Psoas muscle (tissue), 8 donors: ENCODE measurements around the gene MIB2. TPM values are rescaled to one million over a fixed set of nuclear protein-coding genes. Genes with fewer than 3 reads are reported as not detected.

Source experiments
- ATAC-seq, 4 donors: fragments of 200-7000 bp; cut with Tn5 transposase; one replicate each; pipeline ENCODE4 v1.9.1; 2020; ENCODE audit warnings: moderate library complexity in 3 of 4, mild to moderate bottlenecking in 2 of 4
- DNase-seq, 2 donors: peaks; one replicate each; pipeline ENCODE4 v3.0.0-alpha.2; 2020
- H3K27ac ChIP-seq: fragments of 200-600 bp; one replicate; pipeline ENCODE4 v1.8.0; 2022
- H3K27me3 ChIP-seq, 3 donors: fragments of 200-600 bp in 1 of 3; one replicate each; pipeline versions ENCODE4 v1.6.1 to v1.8.0; 2013 to 2022; ENCODE audit warnings: low read length in 2 of 3, mild to moderate bottlenecking in 2 of 3, moderate library complexity in 1 of 3; ENCODE audit not compliant: insufficient read depth in 3 of 3
- H3K36me3 ChIP-seq, 2 donors: fragments of 200-600 bp in 1 of 2; one replicate each; pipeline versions ENCODE4 v1.6.1 to v1.8.0; 2013 to 2022; ENCODE audit warnings: low read depth in 1 of 2, mild to moderate bottlenecking in 1 of 2, moderate library complexity in 1 of 2; ENCODE audit not compliant: insufficient read depth in 1 of 2
- H3K4me1 ChIP-seq: fragments of 200-600 bp; one replicate; pipeline ENCODE4 v1.8.0; 2022
- H3K4me3 ChIP-seq: fragments of 200-600 bp; one replicate; pipeline ENCODE4 v1.8.0; 2022; ENCODE audit warnings: mild to moderate bottlenecking
- H3K9me3 ChIP-seq: fragments of 200-600 bp; one replicate; pipeline ENCODE4 v1.8.0; 2022
- WGBS, 3 donors: extraction: QIAGEN DNeasy Blood & Tissue Kit; methylation state at CpG; one replicate each; pipeline versions ENCODE4 v1.1.6 to v1.1.7; 2013; 5-methylcytosine and 5-hydroxymethylcytosine counted together
- intact Hi-C, 2 donors: fragments of 100-400 bp; cut with DNase I; formaldehyde crosslinking; loops; one replicate each; pipeline versions ENCODE4 v1.11.0 to v1.14.2; 2022
- polyA plus RNA-seq, 3 donors: library from polyadenylated mRNA; stranded (reverse); fragments of 200-250 nt; gene quantifications; one replicate each; pipeline ENCODE4 v1.2.3, GENCODE V29; 2013
- total RNA-seq, 4 donors: library from RNA; stranded (reverse); fragmentation: NEBNext Ultra II Directional in 2 of 4; extraction: Animal tissue kit (Norgen Biotek cat#: 25700) in 2 of 4; gene quantifications; one replicate each; pipeline versions ENCODE4 v1.2.1 to v1.2.4, GENCODE V29; 2021 to 2023
- TF ChIP-seq, protein P1 (sequence below): fragments of 200-600 bp; IDR thresholded peaks from one replicate; pipeline ENCODE4 v1.8.0; 2022; ENCODE audit warnings: antibody characterized with exemption
- donor health status: healthy with polysubstance abuse.
- donor health status: DM: no; HTN: no; CAD: no; lungs with moderate emphysema.
- donor health status: Bipolar disorder and iron deficiency.
- donor health status: healthy.
- donor health status: DM: yes; HTN: yes; CAD: no.
- donor health status: DM: no; HTN: no; CAD: no.
- donor health status: DM: no; HTN: no; CAD: no.
- donor health status: DM: yes; HTN: yes; CAD: no.

Gene MIB2
- total and polyA plus RNA-seq, 7 donors: 41.8 to 106 (median 78.7) TPM

DNA sequence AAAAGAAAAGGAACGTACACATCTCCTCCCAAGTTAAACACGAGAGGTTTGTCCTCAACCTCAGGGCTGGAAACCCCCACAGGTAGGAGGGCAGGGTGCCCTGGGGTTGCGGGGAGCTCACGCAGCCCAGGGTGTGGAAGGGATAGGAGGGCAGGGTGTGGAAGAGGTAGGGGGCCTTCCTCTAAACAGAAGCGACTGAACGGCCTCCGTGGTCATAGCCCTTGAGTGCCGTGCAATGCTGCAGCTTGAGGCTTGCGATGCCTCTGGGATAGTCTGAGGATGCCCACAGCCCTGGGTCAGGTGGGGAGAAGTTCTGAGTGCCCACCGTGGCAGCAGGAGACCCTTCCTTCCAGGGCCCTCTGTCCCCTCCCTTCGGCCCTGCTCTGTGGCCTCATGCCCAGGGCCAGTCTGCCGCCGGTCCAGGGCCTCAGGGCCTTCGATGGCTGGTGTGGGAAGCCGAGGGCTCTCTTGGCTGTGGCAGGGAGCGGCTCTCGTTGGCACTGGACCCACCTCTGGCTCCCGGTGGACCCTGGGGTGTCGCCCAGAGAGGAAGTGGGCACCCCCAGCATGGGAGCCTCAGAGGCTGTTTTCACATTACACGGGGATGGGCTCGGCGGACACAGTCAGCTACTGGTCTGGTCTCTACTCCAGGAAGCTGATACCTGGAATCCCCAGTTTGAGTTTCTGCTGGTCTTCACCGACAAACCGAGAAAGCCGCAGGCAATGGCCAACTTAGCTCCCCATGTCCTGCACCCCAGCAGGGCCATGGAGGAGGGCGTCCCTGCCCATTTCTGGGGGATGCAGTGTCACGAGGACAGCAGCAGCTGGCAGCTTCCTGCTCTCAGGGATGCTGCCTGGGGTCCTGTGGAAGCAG, 49.9 kb downstream of the MIB2 start:
- ATAC-seq (no peak), DNase-seq (no peak)
- TF ChIP-seq, protein P1, sequence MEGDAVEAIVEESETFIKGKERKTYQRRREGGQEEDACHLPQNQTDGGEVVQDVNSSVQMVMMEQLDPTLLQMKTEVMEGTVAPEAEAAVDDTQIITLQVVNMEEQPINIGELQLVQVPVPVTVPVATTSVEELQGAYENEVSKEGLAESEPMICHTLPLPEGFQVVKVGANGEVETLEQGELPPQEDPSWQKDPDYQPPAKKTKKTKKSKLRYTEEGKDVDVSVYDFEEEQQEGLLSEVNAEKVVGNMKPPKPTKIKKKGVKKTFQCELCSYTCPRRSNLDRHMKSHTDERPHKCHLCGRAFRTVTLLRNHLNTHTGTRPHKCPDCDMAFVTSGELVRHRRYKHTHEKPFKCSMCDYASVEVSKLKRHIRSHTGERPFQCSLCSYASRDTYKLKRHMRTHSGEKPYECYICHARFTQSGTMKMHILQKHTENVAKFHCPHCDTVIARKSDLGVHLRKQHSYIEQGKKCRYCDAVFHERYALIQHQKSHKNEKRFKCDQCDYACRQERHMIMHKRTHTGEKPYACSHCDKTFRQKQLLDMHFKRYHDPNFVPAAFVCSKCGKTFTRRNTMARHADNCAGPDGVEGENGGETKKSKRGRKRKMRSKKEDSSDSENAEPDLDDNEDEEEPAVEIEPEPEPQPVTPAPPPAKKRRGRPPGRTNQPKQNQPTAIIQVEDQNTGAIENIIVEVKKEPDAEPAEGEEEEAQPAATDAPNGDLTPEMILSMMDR: no peak
- WGBS, 3 donors: 81 to 92% (median 86%) methylated on average over 26 to 27 of the region's 27 CpGs
- H3K27ac ChIP-seq: no peak overlapping the region
- no peak overlapping the region for H3K4me3 ChIP-seq
- H3K9me3 ChIP-seq: no peaks in the 10 kb centered on the region
- H3K4me1 ChIP-seq: peaks cover 15% of the 10 kb centered on the region
- H3K27me3 ChIP-seq: no peaks in the 10 kb centered on the region
- intact Hi-C loops: loop anchor here in 1 of 2 donors (1.0 kb wide), 1 partner anchor 64 kb away; no protein-coding TSS in a partner anchor
- peaks cover 2 to 52% of the 10 kb centered on the region in 2 donors for H3K36me3 ChIP-seq

DNA sequence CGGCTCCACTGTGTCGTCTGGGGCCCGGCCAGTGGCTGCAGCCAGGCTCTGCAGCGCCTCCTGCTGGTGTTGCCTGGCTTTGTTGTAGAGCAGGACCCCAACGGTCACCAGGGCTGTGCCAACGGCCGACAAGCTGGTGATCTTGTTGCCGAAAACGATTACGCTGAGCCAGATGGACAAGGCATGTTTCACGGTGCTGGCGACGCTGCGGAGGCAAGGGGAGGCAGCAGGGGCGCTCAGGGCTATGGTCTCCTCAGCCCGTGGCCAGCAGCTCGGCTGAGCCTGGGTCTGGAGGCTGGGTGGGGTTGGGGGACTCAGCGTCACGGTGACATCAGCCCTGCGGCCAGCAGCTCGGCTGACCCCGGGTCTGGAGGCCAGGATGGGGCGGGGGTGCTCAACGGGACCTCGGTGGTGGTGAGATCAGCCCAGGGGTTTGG, 50.5 kb downstream of the MIB2 start:
- DNase-seq (no peak), ATAC-seq (peak in 1 of 4 donors; percentile 44)
- TF ChIP-seq, protein P1: peak; percentile 33
- Histone ChIP-seq H3K4me1 (peaks cover 12% of the 10 kb centered on the region), H3K4me3 (no peak overlapping the region), H3K27ac (no peak overlapping the region), H3K36me3 (peaks cover 2 to 57% of the 10 kb centered on the region in 2 donors), H3K9me3 (no peaks in the 10 kb centered on the region), H3K27me3 (no peaks in the 10 kb centered on the region)
- 75 to 82% (median 77%) methylated on average over 25 of the region's 25 CpGs for WGBS, 3 donors
- intact Hi-C loops: loop anchor here in 1 of 2 donors (1.0 kb wide), 1 partner anchor 63 kb away; no protein-coding TSS in a partner anchor

DNA sequence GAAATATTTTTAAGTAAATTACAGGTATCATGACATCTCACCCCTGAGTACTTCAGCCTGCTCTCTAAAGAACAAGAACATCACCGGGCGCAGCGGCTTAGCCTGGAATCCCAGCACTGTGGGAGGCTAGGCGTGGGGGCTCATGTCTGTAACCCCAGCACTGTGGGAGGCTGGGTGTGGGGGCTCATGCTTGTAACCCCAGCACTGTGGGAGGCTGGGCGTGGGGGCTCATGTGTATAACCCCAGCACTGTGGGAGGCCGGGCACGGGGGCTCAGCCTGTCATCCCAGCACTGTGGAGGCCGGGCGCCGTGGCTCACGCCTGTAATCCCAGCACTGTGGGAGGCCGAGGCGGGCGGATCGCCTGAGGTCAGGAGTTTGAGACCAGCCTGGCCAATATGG, 51.2 kb downstream of the MIB2 start:
- TF ChIP-seq, protein P1: no peak
- ATAC-seq (no peak), DNase-seq (peak in 1 of 2 donors; percentile 51)
- H3K27ac ChIP-seq: no peak overlapping the region
- H3K36me3 ChIP-seq: peaks cover 2 to 64% of the 10 kb centered on the region in 2 donors
- H3K9me3 ChIP-seq: no peaks in the 10 kb centered on the region
- no peaks in the 10 kb centered on the region for H3K27me3 ChIP-seq
- H3K4me1 ChIP-seq: peaks cover 11% of the 10 kb centered on the region
- H3K4me3 ChIP-seq: no peak overlapping the region
- WGBS, 3 donors: 89 to 95% (median 93%) methylated on average over 13 to 15 of the region's 15 CpGs
- intact Hi-C loops: no loop called here

DNA sequence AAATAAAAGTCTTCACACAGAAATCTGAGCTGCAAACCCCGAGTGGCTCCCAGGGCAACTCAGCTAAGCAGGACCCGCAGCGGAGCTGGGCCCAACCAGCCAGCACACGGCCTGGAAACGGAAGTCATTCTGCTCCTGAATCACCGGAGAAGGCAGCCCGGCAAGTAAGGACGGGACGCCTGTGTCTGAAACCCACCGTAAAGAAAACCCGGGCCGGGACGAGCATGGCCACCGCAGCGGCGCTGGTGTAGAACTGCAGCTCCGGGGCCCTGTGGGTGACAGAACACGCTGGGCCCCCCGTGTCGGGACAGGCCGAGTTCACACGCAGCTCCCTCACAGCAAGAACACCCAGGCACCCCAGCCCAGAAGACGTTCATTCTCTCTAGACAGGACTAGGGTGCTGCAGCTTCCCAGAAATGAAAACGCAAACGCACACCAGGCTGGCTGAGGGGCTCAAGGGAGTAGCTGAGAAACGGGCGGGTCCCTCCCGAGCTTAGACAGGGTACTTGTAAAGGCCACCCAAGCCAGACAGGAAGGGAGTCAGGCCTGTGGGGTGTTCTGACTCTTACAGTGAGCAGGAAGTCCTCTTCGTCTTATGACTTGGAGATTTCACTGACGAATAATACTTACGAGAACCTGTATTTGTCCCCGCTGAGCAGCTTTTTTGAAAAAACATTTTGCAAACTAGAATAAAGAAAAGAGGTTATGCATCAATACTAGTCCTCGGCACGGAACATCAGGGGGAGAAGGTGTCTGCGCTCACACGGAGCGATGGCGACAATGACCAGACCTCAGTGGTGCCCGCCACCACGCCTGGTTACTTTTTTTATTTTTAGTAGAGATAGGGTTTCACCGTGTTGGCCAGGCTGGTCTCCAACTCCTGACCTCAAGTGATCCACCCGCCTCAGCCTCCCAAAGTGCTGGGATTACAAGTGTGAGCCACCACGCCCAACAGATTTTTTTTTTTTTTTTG, 54.5 kb downstream of the MIB2 start:
- peak in 1 of 2 donors; percentile 46 for DNase-seq
- H3K27ac ChIP-seq: no peak overlapping the region
- no peaks in the 10 kb centered on the region for H3K4me1 ChIP-seq
- H3K27me3 ChIP-seq: no peaks in the 10 kb centered on the region
- H3K9me3 ChIP-seq: no peaks in the 10 kb centered on the region
- peaks cover 2 to 76% of the 10 kb centered on the region in 2 donors for H3K36me3 ChIP-seq
- 81 to 92% (median 84%) methylated on average over 43 of the region's 43 CpGs for WGBS, 3 donors
- no peak for ATAC-seq
- intact Hi-C loops: no loop called here
- no peak overlapping the region for H3K4me3 ChIP-seq
- TF ChIP-seq, protein P1: no peak
